HepG2 (cell line): ENCODE measurements around the gene PHF19. TPM values are rescaled to one million over a fixed set of nuclear protein-coding genes. Genes with fewer than 3 reads are reported as not detected.

ENCODE experiments used
- BCLAF1 ChIP-seq: fragments of 450-650 bp; IDR thresholded peaks from 2 replicates; pipeline ENCODE4 v1.6.1; 2017; ENCODE audit warnings: mild to moderate bottlenecking
- BHLHE40 ChIP-seq: IDR thresholded peaks from 2 replicates; pipeline ENCODE4 v1.6.1; 2011; ENCODE audit warnings: low read length, improper control_type of control experiment
- CCDC6 ChIP-seq: sonication (generic); formaldehyde crosslinking; IDR thresholded peaks from 2 replicates; pipeline ENCODE4 v1.8.1; 2022; ENCODE audit warnings: mild to moderate bottlenecking, missing genetic modification reagents, moderate library complexity
- FOSL2 ChIP-seq: sonication (generic); formaldehyde crosslinking; IDR thresholded peaks from 2 replicates; pipeline ENCODE4 v1.4.0; 2020; ENCODE audit warnings: missing genetic modification reagents
- FOXJ3 ChIP-seq: sonication (generic); formaldehyde crosslinking; IDR thresholded peaks from 2 replicates; pipeline ENCODE4 v1.4.0; 2020; ENCODE audit warnings: missing genetic modification reagents, mild to moderate bottlenecking, borderline replicate concordance
- NBN ChIP-seq: fragments of 450-650 bp; conservative IDR thresholded peaks from 2 replicates; pipeline ENCODE4 v1.6.1; 2017
- NPAS2 ChIP-seq: sonication (generic); formaldehyde crosslinking; IDR thresholded peaks from 2 replicates; pipeline ENCODE4 v1.8.0; 2022; ENCODE audit warnings: mild to moderate bottlenecking, missing genetic modification reagents, borderline replicate concordance
- PBX2 ChIP-seq: IDR thresholded peaks from 2 replicates; pipeline ENCODE4 v1.6.1; 2016; ENCODE audit warnings: control low read depth
- TEAD3 ChIP-seq: optimal IDR thresholded peaks from 2 replicates; pipeline ENCODE3; 2016; ENCODE audit warnings: borderline replicate concordance
- ZMAT3 ChIP-seq: sonication (generic); formaldehyde crosslinking; conservative IDR thresholded peaks from 2 replicates; pipeline ENCODE4 v1.7.0; 2021; ENCODE audit warnings: missing genetic modification reagents
- ZNF101 ChIP-seq: sonication (generic); formaldehyde crosslinking; IDR thresholded peaks from 2 replicates; pipeline ENCODE4 v1.4.0; 2020; ENCODE audit warnings: mild to moderate bottlenecking, low read depth, missing genetic modification reagents, borderline replicate concordance
- ZNF12 ChIP-seq: sonication (generic); formaldehyde crosslinking; IDR thresholded peaks from 2 replicates; pipeline ENCODE4 v1.5.0; 2020; ENCODE audit warnings: missing genetic modification reagents
- ZNF138 ChIP-seq: sonication (generic); formaldehyde crosslinking; IDR thresholded peaks from 2 replicates; pipeline ENCODE4 v1.5.0; 2020; ENCODE audit warnings: mild to moderate bottlenecking, low read depth, missing genetic modification reagents
- ZNF160 ChIP-seq: sonication (generic); formaldehyde crosslinking; IDR thresholded peaks from 2 replicates; pipeline ENCODE4 v1.8.0; 2022; ENCODE audit warnings: mild to moderate bottlenecking, inconsistent platforms, missing genetic modification reagents
- ZNF180 ChIP-seq: sonication (generic); formaldehyde crosslinking; IDR thresholded peaks from 2 replicates; pipeline ENCODE4 v1.4.0; 2020; ENCODE audit warnings: low read depth, missing genetic modification reagents, borderline replicate concordance
- ZNF274 ChIP-seq: sonication (generic); formaldehyde crosslinking; IDR thresholded peaks from 2 replicates; pipeline ENCODE4 v1.5.1; 2020; ENCODE audit warnings: mild to moderate bottlenecking, missing genetic modification reagents
- ZNF280B ChIP-seq: sonication (generic); formaldehyde crosslinking; IDR thresholded peaks from 2 replicates; pipeline ENCODE4 v1.5.0; 2020; ENCODE audit warnings: missing genetic modification reagents, mild to moderate bottlenecking, borderline replicate concordance
- ZNF296 ChIP-seq: sonication (generic); formaldehyde crosslinking; conservative IDR thresholded peaks from 2 replicates; pipeline ENCODE4 v1.5.0; 2020; ENCODE audit warnings: mild to moderate bottlenecking, missing genetic modification reagents
- ZNF331 ChIP-seq: sonication (generic); formaldehyde crosslinking; IDR thresholded peaks from 2 replicates; pipeline ENCODE4 v1.4.0; 2020; ENCODE audit warnings: missing genetic modification reagents
- ZNF432 ChIP-seq: sonication (generic); formaldehyde crosslinking; IDR thresholded peaks from 2 replicates; pipeline ENCODE4 v1.5.0; 2020; ENCODE audit warnings: missing genetic modification reagents, mild to moderate bottlenecking, borderline replicate concordance
- ZNF451 ChIP-seq: sonication (generic); formaldehyde crosslinking; IDR thresholded peaks from 2 replicates; pipeline ENCODE4 v1.5.0; 2020; ENCODE audit warnings: mild to moderate bottlenecking, missing genetic modification reagents
- ZNF550 ChIP-seq: sonication (generic); formaldehyde crosslinking; IDR thresholded peaks from 2 replicates; pipeline ENCODE4 v1.4.0; 2020; ENCODE audit warnings: mild to moderate bottlenecking, missing genetic modification reagents, borderline replicate concordance
- ZNF737 ChIP-seq: sonication (generic); formaldehyde crosslinking; IDR thresholded peaks from 2 replicates; pipeline ENCODE4 v1.5.0; 2020; ENCODE audit warnings: missing genetic modification reagents, mild to moderate bottlenecking, borderline replicate concordance
- ZNF75D ChIP-seq: sonication (generic); formaldehyde crosslinking; IDR thresholded peaks from 2 replicates; pipeline ENCODE4 v1.8.1; 2023; ENCODE audit warnings: missing genetic modification reagents, mild to moderate bottlenecking, borderline replicate concordance
- ZNF816 ChIP-seq: sonication (generic); formaldehyde crosslinking; IDR thresholded peaks from 2 replicates; pipeline ENCODE4 v1.8.0; 2022; ENCODE audit warnings: missing genetic modification reagents, mild to moderate bottlenecking, borderline replicate concordance
- ZSCAN20 ChIP-seq: sonication (generic); formaldehyde crosslinking; IDR thresholded peaks from 2 replicates; pipeline ENCODE4 v1.4.0; 2020; ENCODE audit warnings: missing genetic modification reagents, mild to moderate bottlenecking, borderline replicate concordance
- polyA plus RNA-seq, 8 experiments: library from polyadenylated mRNA; depleted of rRNA in 3 of 8; stranded (reverse) in 7 of 8; unstranded in 1 of 8; fragments of >200 nt; fragmentation: Illumina TruSeq in 4 of 8; extraction: Trizol in 4 of 8; gene quantifications; 2 replicates each; pipeline versions ENCODE4 v1.2.1 to v1.2.3, GENCODE V29; 2011 to 2016; ENCODE audit warnings: low read depth in 4 of 8, missing spikeins in 1 of 8, mixed read lengths in 1 of 8; ENCODE audit not compliant: insufficient read depth in 1 of 8
- total RNA-seq, 5 experiments: library from RNA; depleted of rRNA; stranded (reverse); fragments of >200 nt; fragmentation: Illumina TruSeq; extraction: Trizol; gene quantifications; 2 replicates each; pipeline ENCODE4 v1.2.3, GENCODE V29; 2016; ENCODE audit warnings: low read depth in 1 of 5

Gene PHF19
- total and polyA plus RNA-seq, 2 of the 13 experiments (the other 11 are each of a cell fraction or from before 2014, with no cell fraction given): 29.7 to 41.3 TPM

- TF ChIP-seq ZNF550 (CRISPR knock-in tag) (no peak), ZNF451 (CRISPR knock-in tag) (no peak), FOSL2 (CRISPR knock-in tag) (peak; percentile 31; the same call in 1 of the 2 replicates), ZNF432 (CRISPR knock-in tag) (no peak), PBX2 (CRISPR knock-in tag) (no peak), ZNF274 (CRISPR knock-in tag) (peak; percentile 80; the same call in 1 of the 2 replicates), ZNF138 (CRISPR knock-in tag) (peak; percentile 23; the same call in 1 of the 2 replicates), ZNF280B (CRISPR knock-in tag) (peak; percentile 83), ZNF180 (CRISPR knock-in tag) (no peak), ZNF737 (no peak), NBN (no peak), ZMAT3 (peak; percentile 82; the same call in 1 of the 2 replicates), ZNF296 (CRISPR knock-in tag) (no peak), BCLAF1 (no peak), NPAS2 (CRISPR knock-in tag) (no peak), ZNF816 (CRISPR knock-in tag) (peak; percentile 91; the same call in 1 of the 2 replicates), TEAD3 (peak; percentile 61), ZNF160 (CRISPR knock-in tag) (no peak), ZNF75D (CRISPR knock-in tag) (no peak), BHLHE40 (no peak), ZNF12 (no peak), ZNF331 (CRISPR knock-in tag) (peak; percentile 76), FOXJ3 (CRISPR knock-in tag) (peak; percentile 66; the same call in 1 of the 2 replicates), ZNF101 (CRISPR knock-in tag) (no peak), ZSCAN20 (CRISPR knock-in tag) (no peak), CCDC6 (CRISPR knock-in tag) (no peak; the same call in 1 of the 2 replicates)
Observed at GRCh38 chr9:120842685-120843485, 34.1 kb downstream of the PHF19 start, which contains the start of gene PSMD5 (continued).
